IMR-90 (cell line): ENCODE measurements around the gene TICAM2. TPM values are rescaled to one million over a fixed set of nuclear protein-coding genes. Genes with fewer than 3 reads are reported as not detected.

Source experiments
- ATAC-seq: fragments of 200-7000 bp; cut with Tn5 transposase; 2 replicates; pipeline ENCODE4 v1.9.1; 2020; ENCODE audit warnings: low read depth, mild to moderate bottlenecking, moderate library complexity
- BruUV-seq: library from RNA; stranded (reverse); fragments of 400-500 nt; replicated peaks from 2 replicates; lab custom pipeline; 2021; lab: Mats Ljungman, UMichigan
- CTCF ChIA-PET: fragments of 300-600 bp; formaldehyde crosslinking; extraction: SDS; loops from one replicate; lab custom pipeline; 2021; ENCODE audit warnings: antibody characterized with exemption; lab: Yijun Ruan, JAX
- POLR2A ChIA-PET: fragments of 300-600 bp; sonication (Branson Sonifier 250); formaldehyde crosslinking; loops from one replicate; lab custom pipeline; 2022; ENCODE audit warnings: antibody characterized with exemption; ENCODE audit not compliant: unreplicated experiment; lab: Charles Lee
- DNase-seq: peaks from one replicate; pipeline ENCODE4 v3.0.0; 2013
- H2AFZ ChIP-seq: replicated peaks from 2 replicates; pipeline ENCODE3; 2013; ENCODE audit warnings: low read length, mild to moderate bottlenecking; ENCODE audit not compliant: poor library complexity
- H2AK5ac ChIP-seq: 2 replicates; pipeline ENCODE4 v1.6.1; 2013; ENCODE audit warnings: low read depth, low read length, inconsistent platforms
- H2AK9ac ChIP-seq: replicated peaks from 2 replicates; pipeline ENCODE3; 2013; ENCODE audit warnings: mild to moderate bottlenecking, low read depth, low read length, moderate library complexity; ENCODE audit not compliant: poor library complexity
- H2BK120ac ChIP-seq: 2 replicates; pipeline ENCODE4 v1.6.1; 2013; ENCODE audit warnings: low read depth, low read length, inconsistent platforms
- H2BK15ac ChIP-seq: 3 replicates; pipeline ENCODE4 v1.6.1; 2013; ENCODE audit warnings: low read depth, low read length, inconsistent platforms
- H2BK20ac ChIP-seq: 2 replicates; pipeline ENCODE4 v1.6.1; 2013; ENCODE audit warnings: low read depth, mild to moderate bottlenecking, inconsistent platforms, low read length, moderate library complexity
- H2BK5ac ChIP-seq: 2 replicates; pipeline ENCODE4 v1.6.1; 2013; ENCODE audit warnings: mild to moderate bottlenecking, low read depth, low read length, inconsistent platforms; ENCODE audit not compliant: poor library complexity, severe bottlenecking
- H3K14ac ChIP-seq: replicated peaks from 2 replicates; pipeline ENCODE4 v1.6.1; 2013; ENCODE audit warnings: low read depth, low read length, inconsistent platforms
- H3K18ac ChIP-seq: 2 replicates; pipeline ENCODE4 v1.6.1; 2013; ENCODE audit warnings: low read depth, low read length, control low read depth
- H3K23ac ChIP-seq: 2 replicates; pipeline ENCODE4 v1.6.1; 2013; ENCODE audit warnings: low read depth, low read length, inconsistent platforms
- H3K27ac ChIP-seq: 2 replicates; pipeline ENCODE4 v1.5.1; 2013; ENCODE audit warnings: mild to moderate bottlenecking, control low read depth, low read length; ENCODE audit not compliant: insufficient read depth
- H3K27me3 ChIP-seq: 2 replicates; pipeline ENCODE4 v1.6.1; 2013; ENCODE audit warnings: low read length; ENCODE audit not compliant: control insufficient read depth, insufficient read depth
- H3K36me3 ChIP-seq: 2 replicates; pipeline ENCODE4 v1.6.1; 2013; ENCODE audit warnings: low read length, mixed read lengths; ENCODE audit not compliant: control insufficient read depth, insufficient read depth
- H3K4ac ChIP-seq: 2 replicates; pipeline ENCODE4 v1.6.1; 2013; ENCODE audit warnings: low read depth, low read length, inconsistent platforms
- H3K4me1 ChIP-seq: 2 replicates; pipeline ENCODE4 v1.6.1; 2013; ENCODE audit warnings: low read length, mixed read lengths; ENCODE audit not compliant: control insufficient read depth, insufficient read depth
- H3K4me2 ChIP-seq: 2 replicates; pipeline ENCODE4 v1.6.1; 2013; ENCODE audit warnings: low read depth, mild to moderate bottlenecking, control low read depth, low read length, moderate library complexity
- H3K4me3 ChIP-seq: 2 replicates; pipeline ENCODE4 v1.5.1; 2013; ENCODE audit warnings: low read depth, mild to moderate bottlenecking, control low read depth, low read length, moderate library complexity; ENCODE audit not compliant: insufficient read depth
- H3K56ac ChIP-seq: 2 replicates; pipeline ENCODE4 v1.6.1; 2013; ENCODE audit warnings: low read length, inconsistent platforms; ENCODE audit not compliant: insufficient read depth; ENCODE audit errors: extremely low read depth
- H3K79me1 ChIP-seq, 2 experiments: 2 replicates each; pipeline ENCODE4 v1.6.1; 2013; ENCODE audit warnings: low read length in 2 of 2, inconsistent platforms in 1 of 2, low read depth in 1 of 2
- H3K9ac ChIP-seq: 2 replicates; pipeline ENCODE4 v1.6.1; 2013; ENCODE audit warnings: low read depth, low read length, control low read depth
- H3K9me1 ChIP-seq: 2 replicates; pipeline ENCODE4 v1.6.1; 2013; ENCODE audit warnings: low read length, inconsistent platforms; ENCODE audit not compliant: insufficient read depth
- H3K9me3 ChIP-seq: 2 replicates; pipeline ENCODE4 v1.6.1; 2013; ENCODE audit warnings: low read length; ENCODE audit not compliant: control insufficient read depth, insufficient read depth
- H4K20me1 ChIP-seq: 2 replicates; pipeline ENCODE4 v1.6.1; 2013; ENCODE audit warnings: low read length, inconsistent platforms; ENCODE audit not compliant: insufficient read depth
- H4K5ac ChIP-seq: 2 replicates; pipeline ENCODE4 v1.6.1; 2013; ENCODE audit warnings: mild to moderate bottlenecking, low read depth, low read length, control low read depth
- H4K8ac ChIP-seq, 2 experiments: 2 replicates each; pipeline ENCODE4 v1.6.1; 2013; ENCODE audit warnings: low read depth in 2 of 2, low read length in 2 of 2, control low read depth in 1 of 2, inconsistent platforms in 1 of 2
- H4K91ac ChIP-seq: 2 replicates; pipeline ENCODE4 v1.6.1; 2013; ENCODE audit warnings: low read depth, low read length, inconsistent platforms; ENCODE audit not compliant: insufficient read depth
- BHLHE40 ChIP-seq: fragments of 150-350 bp; IDR thresholded peaks from 2 replicates; pipeline ENCODE4 v1.6.1; 2016; ENCODE audit warnings: mild to moderate bottlenecking, low read depth, low read length
- CEBPB ChIP-seq: IDR thresholded peaks from 2 replicates; pipeline ENCODE4 v1.6.1; 2012; ENCODE audit warnings: low read depth, low read length, improper control_type of control experiment
- CHD1 ChIP-seq: IDR thresholded peaks from 2 replicates; pipeline ENCODE4 v1.6.1; 2012; ENCODE audit warnings: low read depth, low read length, improper control_type of control experiment
- CTCF ChIP-seq: conservative IDR thresholded peaks from 2 replicates; pipeline ENCODE4 v1.5.1; 2012; ENCODE audit warnings: mild to moderate bottlenecking, low read depth, low read length, improper control_type of control experiment
- ELK1 ChIP-seq: fragments of 150-350 bp; IDR thresholded peaks from 2 replicates; pipeline ENCODE4 v1.6.1; 2016; ENCODE audit warnings: low read depth, mild to moderate bottlenecking, low read length, moderate library complexity, borderline replicate concordance
- FOS ChIP-seq: fragments of 150-350 bp; IDR thresholded peaks from 2 replicates; pipeline ENCODE4 v1.6.1; 2016; ENCODE audit warnings: low read depth, low read length
- MAFK ChIP-seq: IDR thresholded peaks from 2 replicates; pipeline ENCODE4 v1.6.1; 2012; ENCODE audit warnings: low read depth, low read length, improper control_type of control experiment
- MAZ ChIP-seq: IDR thresholded peaks from 2 replicates; pipeline ENCODE4 v1.6.1; 2012; ENCODE audit warnings: low read depth, mild to moderate bottlenecking, low read length, improper control_type of control experiment, moderate library complexity, borderline replicate concordance
- MXI1 ChIP-seq: IDR thresholded peaks from 2 replicates; pipeline ENCODE4 v1.6.1; 2012; ENCODE audit warnings: low read depth, mild to moderate bottlenecking, low read length, moderate library complexity, borderline replicate concordance
- NFE2L2 ChIP-seq: fragments of 150-350 bp; IDR thresholded peaks from 2 replicates; pipeline ENCODE4 v1.6.1; 2016; ENCODE audit warnings: low read depth, mild to moderate bottlenecking, low read length
- POLR2A ChIP-seq: IDR thresholded peaks from 2 replicates; pipeline ENCODE4 v1.6.1; 2012; ENCODE audit warnings: mild to moderate bottlenecking, low read depth, low read length
- RAD21 ChIP-seq: IDR thresholded peaks from 2 replicates; pipeline ENCODE4 v1.6.1; 2012; ENCODE audit warnings: low read length, improper control_type of control experiment
- RCOR1 ChIP-seq: IDR thresholded peaks from 2 replicates; pipeline ENCODE4 v1.6.1; 2012; ENCODE audit warnings: mild to moderate bottlenecking, low read length, improper control_type of control experiment; ENCODE audit not compliant: insufficient replicate concordance
- RFX5 ChIP-seq: IDR thresholded peaks from 2 replicates; pipeline ENCODE4 v1.8.0; 2012; ENCODE audit warnings: low read depth, mild to moderate bottlenecking, low read length, moderate library complexity
- SMC3 ChIP-seq: fragments of 150-350 bp; IDR thresholded peaks from 2 replicates; pipeline ENCODE4 v1.6.1; 2016; ENCODE audit warnings: low read depth, mild to moderate bottlenecking, antibody characterized with exemption, low read length, moderate library complexity
- USF2 ChIP-seq: fragments of 150-350 bp; IDR thresholded peaks from 2 replicates; pipeline ENCODE4 v1.6.1; 2017; ENCODE audit warnings: mild to moderate bottlenecking, antibody characterized with exemption, low read length, low read depth
- WGBS, 2 experiments: methylation state at CpG; one replicate each; pipeline versions ENCODE4 v1.1.5 to v1.1.7; 2013; ENCODE audit warnings: missing lambda C conversion rate in 2 of 2; ENCODE audit not compliant: insufficient read length in 1 of 2; ENCODE audit errors: extremely low coverage in 2 of 2; 5-methylcytosine and 5-hydroxymethylcytosine counted together
- dilution Hi-C: fragments of 300-500 bp; cut with HindIII; formaldehyde crosslinking; loops from one replicate; pipeline ENCODE4 v1.14.3; 2018; ENCODE audit warnings: low sequenced_read_pairs; ENCODE audit not compliant: unreplicated experiment
- in situ Hi-C: fragments of 300-500 bp; cut with MboI; formaldehyde crosslinking; loops from 3 replicates; pipeline ENCODE4 v1.14.3; 2019; ENCODE audit warnings: low sequenced_read_pairs, inconsistent platforms, mixed read lengths
- intact Hi-C: fragments of 100-400 bp; cut with micrococcal nuclease; formaldehyde crosslinking; loops from 2 replicates; pipeline ENCODE4 v1.10.0; 2022
- polyA plus RNA-seq, 3 experiments: library from polyadenylated mRNA; depleted of rRNA; stranded (reverse); fragments of >200 nt; gene quantifications; 2 replicates each; pipeline ENCODE4 v1.2.3, GENCODE V29; 2012; ENCODE audit warnings: low replicate concordance in 1 of 3
- total RNA-seq: library from RNA; depleted of rRNA; stranded (reverse); fragments of >200 nt; gene quantifications from 2 replicates; pipeline ENCODE4 v1.2.3, GENCODE V29; 2012

Gene TICAM2
- total and polyA plus RNA-seq, 2 of the 4 experiments (the other 2 are of a cell fraction), result 2.9 to 4.3 TPM

- Histone ChIP-seq H3K79me1 (no peaks in the 10 kb centered on the region), H3K14ac (no peak overlapping the region), H2BK15ac (no peak overlapping the region), H3K27me3 (peaks cover 24% of the 10 kb centered on the region), H2BK5ac (no peak overlapping the region), H2BK120ac (no peak overlapping the region), H3K56ac (no peak overlapping the region), H2AK9ac (no peak overlapping the region), H3K4me1 (no peaks in the 10 kb centered on the region), H3K9me3 (no peaks in the 10 kb centered on the region), H4K5ac (no peak overlapping the region), H2AFZ (no peak overlapping the region), H3K4me3 (no peak overlapping the region), H3K4ac (no peak overlapping the region), H3K23ac (no peak overlapping the region), H4K8ac (no peak overlapping the region), H3K9ac (no peak overlapping the region), H4K91ac (no peak overlapping the region), H3K27ac (no peak overlapping the region), H4K20me1 (no peaks in the 10 kb centered on the region), H2AK5ac (no peak overlapping the region), H3K9me1 (no peaks in the 10 kb centered on the region; the same call in 1 of the 2 replicates), H2BK20ac (no peak overlapping the region), H3K18ac (no peak overlapping the region), H3K4me2 (no peak overlapping the region), H3K36me3 (no peaks in the 10 kb centered on the region)
- DNase-seq, result no peak
- no CpG with 5 or more reads among the region's 3 CpGs for WGBS, 2 experiments
- in situ Hi-C loops (loop anchor here (10.0 kb wide), 1 partner anchor 167 kb away; the partner anchor contains the start of gene CDO1), dilution Hi-C loops (no loop called here), intact Hi-C loops (no loop called here)
- POLR2A ChIA-PET, result no interaction called here
- TF ChIP-seq BHLHE40 (no peak), RCOR1 (no peak), NFE2L2 (no peak), USF2 (no peak), CEBPB (no peak), MAZ (no peak), MAFK (no peak), CHD1 (no peak), RFX5 (no peak), ELK1 (no peak), SMC3 (no peak), MXI1 (no peak), CTCF (no peak), FOS (no peak), RAD21 (no peak), POLR2A (no peak)
- CTCF ChIA-PET, result interaction anchor here (1.5 kb wide), 1 partner anchor 13 kb away, joined by 3 read pairs; no protein-coding TSS in a partner anchor
- no peak for ATAC-seq
- BruUV-seq, result no TSS peak
Observed at GRCh38 chr5:115648056-115648455, 45.8 kb upstream of the TICAM2 start.
